Hematopoietic multipotent progenitor cell treated with erythropoietin and hydrocortisone succinate and interleukin-3 and kit ligand, for 4 days (in vitro differentiated cells): ENCODE results near the gene CLEC2D.
A peak's percentile ranks its signal among the peaks of the same experiment; 100 is the strongest.

Experiments used
- DNase-seq: peaks from one replicate; pipeline ENCODE4 v3.0.0-alpha.2; 2015

Gene CLEC2D

GRCh38 chr12:9669534-9669933 lies at the start of gene CLEC2D:
CLEC2D (plus strand) TSS chr12:9669713; CDS start chr12:9669735, 22 bp downstream.
- DNase-seq: no peak

GRCh38 chr12:9625019-9625418 lies 44.5 kb upstream of the CLEC2D start:
- no peak for DNase-seq

GRCh38 chr12:9626291-9626690 lies 43.2 kb upstream of the CLEC2D start:
- no peak for DNase-seq

GRCh38 chr12:9626821-9627220 lies 42.7 kb upstream of the CLEC2D start:
- no peak for DNase-seq

- DNase-seq: no peak
Observed at GRCh38 chr12:9632766-9633165, 36.7 kb upstream of the CLEC2D start.

- peak; percentile 76 for DNase-seq
Observed at GRCh38 chr12:9634177-9634803, 35.2 kb upstream of the CLEC2D start.

- peak; percentile 12 for DNase-seq
Observed at GRCh38 chr12:9634969-9635754, 34.4 kb upstream of the CLEC2D start.

- peak; percentile 22 for DNase-seq
Observed at GRCh38 chr12:9636150-9636850, 33.2 kb upstream of the CLEC2D start.

GRCh38 chr12:9636851-9637206 lies 32.7 kb upstream of the CLEC2D start:
- no peak for DNase-seq

GRCh38 chr12:9640024-9640423 lies 29.5 kb upstream of the CLEC2D start:
- DNase-seq: no peak

- DNase-seq: no peak
Observed at GRCh38 chr12:9642606-9643265, 26.8 kb upstream of the CLEC2D start.

GRCh38 chr12:9643266-9643660 lies 26.2 kb upstream of the CLEC2D start:
- DNase-seq: peak; percentile 52

- peak; percentile 61 for DNase-seq
Observed at GRCh38 chr12:9644985-9645551, 24.4 kb upstream of the CLEC2D start.

GRCh38 chr12:9646794-9647781 lies 22.4 kb upstream of the CLEC2D start:
- peak; percentile 67 for DNase-seq

- DNase-seq: peak; percentile 98
Observed at GRCh38 chr12:9647825-9648700, 21.4 kb upstream of the CLEC2D start.

- no peak for DNase-seq
Observed at GRCh38 chr12:9648701-9649531, 20.6 kb upstream of the CLEC2D start.

- peak; percentile 59 for DNase-seq
Observed at GRCh38 chr12:9649532-9649940, 20.0 kb upstream of the CLEC2D start.

GRCh38 chr12:9650151-9650576 lies 19.3 kb upstream of the CLEC2D start:
- peak; percentile 43 for DNase-seq

- DNase-seq: peak; percentile 73
Observed at GRCh38 chr12:9651265-9651729, 18.2 kb upstream of the CLEC2D start.

- DNase-seq: no peak
Observed at GRCh38 chr12:9660046-9660445, 9.5 kb upstream of the CLEC2D start.
